ENCODE data around the gene MRPL16. TPM values are rescaled to one million over a fixed set of nuclear protein-coding genes. Genes with fewer than 3 reads are reported as not detected.

Gene MRPL16
- total and polyA plus RNA-seq, 2 experiments from 2014 or later: 77.4 to 176 TPM

GRCh38 chr11:59804061-59804460 is 6.5 kb downstream of the MRPL16 start:
- no peak overlapping the region for H3K4me3 Mint-ChIP-seq
- no peak overlapping the region for H2AFZ ChIP-seq
- H3K79me2 ChIP-seq (replicated peaks; ENCODE audit: insufficient read depth): peaks cover 5% of the 10 kb centered on the region
- H3K27ac Mint-ChIP-seq: no peak overlapping the region
- H3K36me3 ChIP-seq (ENCODE audit: insufficient read depth): peaks cover 38% of the 10 kb centered on the region
- no peak for DNase-seq (ENCODE audit: low spot score)
- ATAC-seq: no peak
- no peak overlapping the region for H3K4me2 ChIP-seq
- H3F3A ChIP-seq (replicated peaks; ENCODE audit: low read depth): no peaks in the 10 kb centered on the region
- H3K36me3 Mint-ChIP-seq (ENCODE audit: low read depth): peaks cover 34% of the 10 kb centered on the region
- no peaks in the 10 kb centered on the region for H3K27me3 ChIP-seq (ENCODE audit: insufficient read depth)
- no peaks in the 10 kb centered on the region; the same call in 1 of the 2 replicates for H4K20me1 ChIP-seq (replicated peaks; ENCODE audit: insufficient read depth)
- no peak overlapping the region for H3K4me3 ChIP-seq
- peaks cover 2% of the 10 kb centered on the region for H3K27me3 Mint-ChIP-seq (ENCODE audit: insufficient read depth, low read depth, poor library complexity)
- no peaks in the 10 kb centered on the region for H3K9me2 ChIP-seq (ENCODE audit: insufficient read depth)
- H3K4me1 ChIP-seq (ENCODE audit: insufficient read depth): no peaks in the 10 kb centered on the region
- no peaks in the 10 kb centered on the region; the same call in 2 of the 3 replicates for H3K4me1 Mint-ChIP-seq
- no peak overlapping the region for H3K27ac ChIP-seq (ENCODE audit: low read depth)
- no peak for TF ChIP-seq EZH2 (IDR thresholded peaks at IDR 0.05; ENCODE audit: low read depth, unreplicated experiment)
- no peaks in the 10 kb centered on the region for H3K9me3 Mint-ChIP-seq

DNA sequence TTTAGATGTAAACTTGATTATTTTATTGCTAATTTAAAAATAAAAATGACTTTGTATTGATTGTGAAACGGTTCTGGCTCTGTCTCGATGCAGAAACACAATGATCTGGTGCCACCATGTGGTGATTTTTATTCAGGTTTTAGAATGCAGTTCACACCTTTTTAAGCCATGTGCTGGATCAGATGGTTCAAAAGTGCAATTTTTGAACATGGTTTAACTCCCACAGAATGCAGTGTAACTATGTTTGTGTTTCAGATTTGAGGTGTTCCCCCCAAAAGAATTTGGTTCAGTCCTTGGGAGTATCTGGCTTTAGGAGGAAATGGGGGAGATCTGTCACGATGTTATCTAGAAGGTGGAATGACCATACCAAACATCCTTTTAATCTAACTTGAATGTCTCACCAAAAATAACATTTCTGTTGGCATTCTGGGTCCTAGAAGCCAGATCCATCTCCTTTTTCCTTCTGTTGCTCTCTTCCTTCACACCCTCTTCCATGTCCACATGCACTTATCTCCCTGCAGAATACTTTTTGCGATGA is 7.9 kb downstream of the MRPL16 start:
- ATAC-seq (peak; percentile 55), DNase-seq (ENCODE audit: low spot score) (peak; percentile 58)
- Histone ChIP-seq H3K9me2 (ENCODE audit: insufficient read depth) (no peaks in the 10 kb centered on the region), H3K27me3 (ENCODE audit: insufficient read depth) (no peaks in the 10 kb centered on the region), H3K4me2 (no peak overlapping the region), H3K79me2 (replicated peaks; ENCODE audit: insufficient read depth) (no peaks in the 10 kb centered on the region), H3K36me3 (ENCODE audit: insufficient read depth) (peaks cover 28% of the 10 kb centered on the region), H2AFZ (no peak overlapping the region), H3K4me3 (no peak overlapping the region), H3K4me1 (ENCODE audit: insufficient read depth) (no peaks in the 10 kb centered on the region), H3K27ac (ENCODE audit: low read depth) (no peak overlapping the region), H4K20me1 (replicated peaks; ENCODE audit: insufficient read depth) (peaks cover under 1% of the 10 kb centered on the region; the same call in 1 of the 2 replicates), H3F3A (replicated peaks; ENCODE audit: low read depth) (no peaks in the 10 kb centered on the region)
- Mint-ChIP-seq H3K4me3 (no peak overlapping the region), H3K27me3 (ENCODE audit: insufficient read depth, low read depth, poor library complexity) (peaks cover 2% of the 10 kb centered on the region), H3K27ac (no peak overlapping the region), H3K36me3 (ENCODE audit: low read depth) (peaks cover 26% of the 10 kb centered on the region), H3K9me3 (no peaks in the 10 kb centered on the region), H3K4me1 (no peaks in the 10 kb centered on the region; the same call in 2 of the 3 replicates)
- TF ChIP-seq CTCF (conservative IDR thresholded peaks at IDR 0.05; ENCODE audit: low read depth in 2 of 2) (peak; percentile 63 to 69), NANOG (IDR thresholded peaks at IDR 0.05; ENCODE audit: borderline replicate concordance) (no peak)

GRCh38 chr11:59801981-59802638 is 8.5 kb downstream of the MRPL16 start:
- DNase-seq (ENCODE audit: low spot score) (peak; percentile 22), ATAC-seq (peak; percentile 55)
- peaks cover 28% of the 10 kb centered on the region for H3K36me3 ChIP-seq (ENCODE audit: insufficient read depth)
- H3F3A ChIP-seq (replicated peaks; ENCODE audit: low read depth): no peaks in the 10 kb centered on the region
- no peaks in the 10 kb centered on the region for H3K4me1 ChIP-seq (ENCODE audit: insufficient read depth)
- peaks cover 25% of the 10 kb centered on the region for H3K36me3 Mint-ChIP-seq (ENCODE audit: low read depth)
- peaks cover 4% of the 10 kb centered on the region; the same call in 1 of the 2 replicates for H4K20me1 ChIP-seq (replicated peaks; ENCODE audit: insufficient read depth)
- no peaks in the 10 kb centered on the region for H3K9me2 ChIP-seq (ENCODE audit: insufficient read depth)
- no peak overlapping the region for H2AFZ ChIP-seq
- no peaks in the 10 kb centered on the region; the same call in 2 of the 3 replicates for H3K4me1 Mint-ChIP-seq
- H3K79me2 ChIP-seq (replicated peaks; ENCODE audit: insufficient read depth): no peaks in the 10 kb centered on the region
- H3K4me3 ChIP-seq: no peak overlapping the region
- H3K27me3 ChIP-seq (ENCODE audit: insufficient read depth): no peaks in the 10 kb centered on the region
- peaks cover 2% of the 10 kb centered on the region for H3K27me3 Mint-ChIP-seq (ENCODE audit: insufficient read depth, low read depth, poor library complexity)
- H3K27ac Mint-ChIP-seq: no peak overlapping the region
- no peak overlapping the region for H3K4me3 Mint-ChIP-seq
- no peak overlapping the region for H3K27ac ChIP-seq (ENCODE audit: low read depth)
- H3K9me3 Mint-ChIP-seq: no peaks in the 10 kb centered on the region
- H3K4me2 ChIP-seq: no peak overlapping the region
- no peak for TF ChIP-seq EZH2 (IDR thresholded peaks at IDR 0.05; ENCODE audit: low read depth, unreplicated experiment)
- TF ChIP-seq STAT1 (IDR thresholded peaks at IDR 0.05; ENCODE audit: unreplicated experiment): no peak
- TF ChIP-seq, protein P1, sequence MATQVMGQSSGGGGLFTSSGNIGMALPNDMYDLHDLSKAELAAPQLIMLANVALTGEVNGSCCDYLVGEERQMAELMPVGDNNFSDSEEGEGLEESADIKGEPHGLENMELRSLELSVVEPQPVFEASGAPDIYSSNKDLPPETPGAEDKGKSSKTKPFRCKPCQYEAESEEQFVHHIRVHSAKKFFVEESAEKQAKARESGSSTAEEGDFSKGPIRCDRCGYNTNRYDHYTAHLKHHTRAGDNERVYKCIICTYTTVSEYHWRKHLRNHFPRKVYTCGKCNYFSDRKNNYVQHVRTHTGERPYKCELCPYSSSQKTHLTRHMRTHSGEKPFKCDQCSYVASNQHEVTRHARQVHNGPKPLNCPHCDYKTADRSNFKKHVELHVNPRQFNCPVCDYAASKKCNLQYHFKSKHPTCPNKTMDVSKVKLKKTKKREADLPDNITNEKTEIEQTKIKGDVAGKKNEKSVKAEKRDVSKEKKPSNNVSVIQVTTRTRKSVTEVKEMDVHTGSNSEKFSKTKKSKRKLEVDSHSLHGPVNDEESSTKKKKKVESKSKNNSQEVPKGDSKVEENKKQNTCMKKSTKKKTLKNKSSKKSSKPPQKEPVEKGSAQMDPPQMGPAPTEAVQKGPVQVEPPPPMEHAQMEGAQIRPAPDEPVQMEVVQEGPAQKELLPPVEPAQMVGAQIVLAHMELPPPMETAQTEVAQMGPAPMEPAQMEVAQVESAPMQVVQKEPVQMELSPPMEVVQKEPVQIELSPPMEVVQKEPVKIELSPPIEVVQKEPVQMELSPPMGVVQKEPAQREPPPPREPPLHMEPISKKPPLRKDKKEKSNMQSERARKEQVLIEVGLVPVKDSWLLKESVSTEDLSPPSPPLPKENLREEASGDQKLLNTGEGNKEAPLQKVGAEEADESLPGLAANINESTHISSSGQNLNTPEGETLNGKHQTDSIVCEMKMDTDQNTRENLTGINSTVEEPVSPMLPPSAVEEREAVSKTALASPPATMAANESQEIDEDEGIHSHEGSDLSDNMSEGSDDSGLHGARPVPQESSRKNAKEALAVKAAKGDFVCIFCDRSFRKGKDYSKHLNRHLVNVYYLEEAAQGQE (IDR thresholded peaks at IDR 0.05; ENCODE audit: unreplicated experiment): no peak
- TF ChIP-seq, protein P2, sequence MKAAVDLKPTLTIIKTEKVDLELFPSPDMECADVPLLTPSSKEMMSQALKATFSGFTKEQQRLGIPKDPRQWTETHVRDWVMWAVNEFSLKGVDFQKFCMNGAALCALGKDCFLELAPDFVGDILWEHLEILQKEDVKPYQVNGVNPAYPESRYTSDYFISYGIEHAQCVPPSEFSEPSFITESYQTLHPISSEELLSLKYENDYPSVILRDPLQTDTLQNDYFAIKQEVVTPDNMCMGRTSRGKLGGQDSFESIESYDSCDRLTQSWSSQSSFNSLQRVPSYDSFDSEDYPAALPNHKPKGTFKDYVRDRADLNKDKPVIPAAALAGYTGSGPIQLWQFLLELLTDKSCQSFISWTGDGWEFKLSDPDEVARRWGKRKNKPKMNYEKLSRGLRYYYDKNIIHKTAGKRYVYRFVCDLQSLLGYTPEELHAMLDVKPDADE (IDR thresholded peaks at IDR 0.05): no peak
- TF ChIP-seq ZNF114 (CRISPR knock-in tag; IDR thresholded peaks at IDR 0.05): no peak
- no peak for TF ChIP-seq NANOG (IDR thresholded peaks at IDR 0.05; ENCODE audit: borderline replicate concordance)
- no peak for TF ChIP-seq CREB1 (CRISPR knock-in tag; IDR thresholded peaks at IDR 0.05; ENCODE audit: low read depth)
- TF ChIP-seq POLR2AphosphoS5 (IDR thresholded peaks at IDR 0.05; ENCODE audit: low read depth): no peak

All from GM23338 (cell line).